Right lobe of liver (tissue), 6 donors: ENCODE results near the gene RNF157. TPM values are rescaled to one million over a fixed set of nuclear protein-coding genes. Genes with fewer than 3 reads are reported as not detected.
A peak's percentile ranks its signal among the peaks of the same experiment; 100 is the strongest.

ENCODE experiments used
- ATAC-seq, 4 donors: fragments of 200-7000 bp; cut with Tn5 transposase; one replicate each; pipeline ENCODE4 v1.9.1; 2020; ENCODE audit warnings: mild to moderate bottlenecking in 4 of 4, moderate library complexity in 4 of 4
- DNase-seq, 3 donors: peaks; one replicate each; pipeline ENCODE4 v3.0.0-alpha.2; 2020
- H3K27ac ChIP-seq, 3 donors: fragments of 200-600 bp; one replicate each; pipeline ENCODE4 v1.8.0; 2022
- H3K27me3 ChIP-seq, 2 donors: fragments of 200-600 bp; one replicate each; pipeline ENCODE4 v1.8.0; 2022
- H3K36me3 ChIP-seq, 4 donors: fragments of 200-600 bp; sonication (generic) in 1 of 4; one replicate each; pipeline versions ENCODE4 v1.5.1 to v1.8.0; 2017 to 2022; ENCODE audit warnings: control low read depth in 1 of 4
- H3K4me1 ChIP-seq, 4 donors: fragments of 200-600 bp; sonication (generic) in 1 of 4; one replicate each; pipeline versions ENCODE4 v1.5.1 to v1.8.0; 2017 to 2022; ENCODE audit warnings: control low read depth in 1 of 4
- H3K4me3 ChIP-seq, 3 donors: fragments of 200-600 bp; one replicate each; pipeline ENCODE4 v1.8.0; 2022
- H3K9me3 ChIP-seq, 4 donors: fragments of 200-600 bp; sonication (generic) in 1 of 4; one replicate each; pipeline versions ENCODE4 v1.5.1 to v1.8.0; 2017 to 2022; ENCODE audit warnings: control low read depth in 1 of 4
- CTCF ChIP-seq, 4 donors: fragments of 200-600 bp in 3 of 4; fragments of 450-650 bp in 1 of 4; IDR thresholded peaks; one replicate each; pipeline versions ENCODE4 v1.5.1 to v1.8.0; 2016 to 2022; ENCODE audit warnings: antibody characterized with exemption in 4 of 4, mild to moderate bottlenecking in 2 of 4
- POLR2A ChIP-seq: fragments of 450-650 bp; IDR thresholded peaks from one replicate; pipeline ENCODE4 v1.6.1; 2017; ENCODE audit warnings: antibody characterized with exemption, mild to moderate bottlenecking
- WGBS: methylation state at CpG from one replicate; pipeline ENCODE4 v1.1.6; 2018; ENCODE audit warnings: low coverage, low lambda C conversion rate; ENCODE audit not compliant: insufficient coverage; ENCODE audit errors: missing lambda C conversion rate; 5-methylcytosine and 5-hydroxymethylcytosine counted together
- intact Hi-C, 2 donors: fragments of 100-400 bp; cut with DNase I; formaldehyde crosslinking; loops; one replicate each; pipeline versions ENCODE4 v1.11.2 to v1.14.1; 2022
- total RNA-seq, 6 experiments: library from RNA; depleted of rRNA in 2 of 6; stranded (reverse); fragments of >200 nt in 2 of 6; fragmentation: NEBNext Ultra II Directional in 3 of 6; extraction: Animal tissue kit (Norgen Biotek cat#: 25700) in 3 of 6; gene quantifications; one replicate each; pipeline versions ENCODE4 v1.1.0 to v1.2.4, GENCODE V29; 2016 to 2023
- donor health status: DM: no; HTN: yes; CAD: no.
- donor health status: DM: no; HTN: no; CAD: no.
- donor health status: DM: no; HTN: no; CAD: no.
- donor health status: DM: no; HTN: yes; CAD: no.
- donor health status: DM: no; HTN: yes; CAD: no.

The RNF157 gene
- total RNA-seq, 6 experiments from 2014 or later: 0.39 to 14.5 (median 6.0) TPM

GRCh38 chr17:76243826-76244679 is 3.8 kb upstream of the RNF157 start:
- intact Hi-C loops: no loop called here
- no peak for TF ChIP-seq CTCF (IDR thresholded peaks at IDR 0.05)
- no peak for TF ChIP-seq POLR2A
- no peak for ATAC-seq
- H3K27ac ChIP-seq: no peak overlapping the region
- H3K36me3 ChIP-seq: no peaks in the 10 kb centered on the region
- H3K27me3 ChIP-seq: no peaks in the 10 kb centered on the region
- H3K4me3 ChIP-seq: no peak overlapping the region
- no peak for DNase-seq
- no peaks in the 10 kb centered on the region for H3K9me3 ChIP-seq
- H3K4me1 ChIP-seq: peaks cover 0 to 22% (median 7%) of the 10 kb centered on the region in 4 donors
- 79% methylated on average over 8 of the region's 12 CpGs for WGBS

- DNase-seq: no peak
- Histone ChIP-seq H3K27me3 (no peaks in the 10 kb centered on the region), H3K27ac (no peak overlapping the region), H3K9me3 (no peaks in the 10 kb centered on the region), H3K36me3 (no peaks in the 10 kb centered on the region), H3K4me3 (no peak overlapping the region), H3K4me1 (peaks cover 0 to 17% (median 5%) of the 10 kb centered on the region in 4 donors)
- 90% methylated on average over 13 of the region's 15 CpGs for WGBS
- intact Hi-C loops: no loop called here
- no peak for ATAC-seq
- TF ChIP-seq CTCF (IDR thresholded peaks at IDR 0.05): no peak
- TF ChIP-seq POLR2A: no peak
These were observed 1.5 kb upstream of the RNF157 start for GRCh38 chr17:76241691-76242255.

GRCh38 chr17:76241204-76241538 is 878 bp upstream of the RNF157 start:
- ATAC-seq (peak in 3 of 4 donors; percentile 19 to 35 (median 22)), DNase-seq (no peak)
- peak overlapping the region; percentile 55 to 61 (median 60) for H3K4me3 ChIP-seq
- no peaks in the 10 kb centered on the region for H3K27me3 ChIP-seq
- H3K27ac ChIP-seq: peak overlapping the region in 1 of 3 donors; percentile 25
- no peaks in the 10 kb centered on the region for H3K9me3 ChIP-seq
- intact Hi-C loops: no loop called here
- WGBS: 3% methylated on average over 10 of the region's 12 CpGs
- TF ChIP-seq POLR2A (no peak), CTCF (IDR thresholded peaks at IDR 0.05) (no peak)
- no peaks in the 10 kb centered on the region for H3K36me3 ChIP-seq
- peaks cover 0 to 11% (median 4%) of the 10 kb centered on the region in 4 donors for H3K4me1 ChIP-seq

- peaks cover 0 to 9% (median 4%) of the 10 kb centered on the region in 4 donors for H3K4me1 ChIP-seq
- H3K9me3 ChIP-seq: no peaks in the 10 kb centered on the region
- ATAC-seq (no peak), DNase-seq (no peak)
- H3K36me3 ChIP-seq: no peaks in the 10 kb centered on the region
- TF ChIP-seq POLR2A: no peak
- TF ChIP-seq CTCF (IDR thresholded peaks at IDR 0.05): no peak
- H3K4me3 ChIP-seq: peak overlapping the region in 2 of 3 donors; percentile 23 to 38
- no peak overlapping the region for H3K27ac ChIP-seq
- 14% methylated on average over 16 of the region's 75 CpGs for WGBS
- no peaks in the 10 kb centered on the region for H3K27me3 ChIP-seq
- intact Hi-C loops: no loop called here
These were observed 587 bp downstream of the RNF157 start for GRCh38 chr17:76239538-76240274.
